Neural cell (in vitro differentiated cells): Measurements from ENCODE around the gene SYPL2. TPM values are rescaled to one million over a fixed set of nuclear protein-coding genes. Genes with fewer than 3 reads are reported as not detected.

Experiments used
- H2AFZ ChIP-seq: fragments of 200-600, 300-800 bp; sonication (generic), shearing (Covaris generic); 2 replicates; pipeline ENCODE4 v1.6.0; 2014; ENCODE audit warnings: low read depth, mild to moderate bottlenecking, antibody characterized with exemption, low read length, moderate library complexity
- H3F3A ChIP-seq: fragments of 200-600 bp; shearing (Covaris generic); 2 replicates; pipeline ENCODE4 v1.6.1; 2016; ENCODE audit warnings: mild to moderate bottlenecking, moderate library complexity, mixed read lengths, antibody characterized with exemption, low read length; ENCODE audit not compliant: insufficient read depth, poor library complexity, severe bottlenecking
- H3K27ac ChIP-seq: fragments of 200-600, 300-800 bp; sonication (generic), shearing (Covaris generic); 2 replicates; pipeline ENCODE4 v1.5.1; 2014; ENCODE audit warnings: mild to moderate bottlenecking, low read length, moderate library complexity
- H3K27me3 ChIP-seq: fragments of 300-800, 200-600 bp; sonication (generic), shearing (Covaris generic); 2 replicates; pipeline ENCODE4 v1.6.0; 2014; ENCODE audit warnings: mild to moderate bottlenecking, low read depth, low read length, moderate library complexity; ENCODE audit not compliant: insufficient read depth
- H3K36me3 ChIP-seq: fragments of 300-800, 200-600 bp; sonication (generic), shearing (Covaris generic); 2 replicates; pipeline ENCODE4 v1.5.1; 2014; ENCODE audit warnings: mild to moderate bottlenecking, antibody characterized with exemption, low read length, moderate library complexity; ENCODE audit not compliant: insufficient read depth
- H3K4me2 ChIP-seq: fragments of 300-800, 200-600 bp; sonication (generic), shearing (Covaris generic); 2 replicates; pipeline ENCODE4 v1.6.0; 2014; ENCODE audit warnings: mild to moderate bottlenecking, low read length
- H3K4me3 ChIP-seq: fragments of 300-800, 200-600 bp; sonication (generic), shearing (Covaris generic); 2 replicates; pipeline ENCODE4 v1.5.1; 2014; ENCODE audit warnings: mild to moderate bottlenecking, low read length, moderate library complexity
- H3K79me2 ChIP-seq: fragments of 200-600 bp; shearing (Covaris generic); replicated peaks from 2 replicates; pipeline ENCODE4 v1.6.0; 2014; ENCODE audit warnings: mild to moderate bottlenecking, low read length, moderate library complexity; ENCODE audit not compliant: insufficient read depth
- H3K9ac ChIP-seq: fragments of 300-800, 200-600 bp; sonication (generic), shearing (Covaris generic); 2 replicates; pipeline ENCODE4 v1.6.1; 2016; ENCODE audit warnings: mild to moderate bottlenecking, low read length, mixed read lengths
- H3K9me2 ChIP-seq: fragments of 200-600 bp; shearing (Covaris generic); 2 replicates; pipeline ENCODE4 v1.6.1; 2016; ENCODE audit warnings: mild to moderate bottlenecking, low read length, mixed read lengths; ENCODE audit not compliant: insufficient read depth
- H3K9me3 ChIP-seq: fragments of 200-600, 300-800 bp; sonication (generic), shearing (Covaris generic); 2 replicates; pipeline ENCODE4 v1.6.1; 2016; ENCODE audit warnings: mild to moderate bottlenecking, mixed run types, low read length, moderate library complexity, mixed read lengths
- H4K20me1 ChIP-seq: fragments of 200-600 bp; shearing (Covaris generic); 2 replicates; pipeline ENCODE4 v1.6.1; 2016; ENCODE audit warnings: mild to moderate bottlenecking, mixed run types; ENCODE audit not compliant: insufficient read depth
- EP300 ChIP-seq: fragments of 450-650 bp; conservative IDR thresholded peaks from 2 replicates; pipeline ENCODE4 v1.6.1; 2014; ENCODE audit warnings: antibody characterized with exemption, mild to moderate bottlenecking, moderate library complexity; ENCODE audit not compliant: poor library complexity, severe bottlenecking
- EZH2 ChIP-seq: fragments of 200-600, 300-800 bp; shearing (Covaris generic), sonication (generic); IDR thresholded peaks from 2 replicates; pipeline ENCODE4 v1.6.1; 2014; ENCODE audit warnings: antibody characterized with exemption, low read length, borderline replicate concordance, mild to moderate bottlenecking; ENCODE audit not compliant: insufficient read depth, poor library complexity, severe bottlenecking
- MXI1 ChIP-seq: fragments of 450-650 bp; conservative IDR thresholded peaks from 2 replicates; pipeline ENCODE4 v1.6.1; 2014; ENCODE audit warnings: antibody characterized with exemption, mild to moderate bottlenecking; ENCODE audit not compliant: poor library complexity, severe bottlenecking
- POLR2AphosphoS5 ChIP-seq: IDR thresholded peaks from 2 replicates; pipeline ENCODE4 v1.6.1; 2012
- RAD21 ChIP-seq: fragments of 450-650 bp; conservative IDR thresholded peaks from 2 replicates; pipeline ENCODE4 v1.6.1; 2014; ENCODE audit warnings: antibody characterized with exemption, mild to moderate bottlenecking, moderate library complexity
- SMC3 ChIP-seq: fragments of 450-650 bp; conservative IDR thresholded peaks from 2 replicates; pipeline ENCODE4 v1.6.1; 2014; ENCODE audit warnings: antibody characterized with exemption, mild to moderate bottlenecking, moderate library complexity; ENCODE audit not compliant: poor library complexity
- TAF1 ChIP-seq: IDR thresholded peaks from 2 replicates; pipeline ENCODE4 v1.6.1; 2012; ENCODE audit warnings: low read depth
- polyA plus RNA-seq: library from polyadenylated mRNA; depleted of rRNA; stranded (reverse); fragments of >200 nt; gene quantifications from 2 replicates; pipeline ENCODE4 v1.2.3, GENCODE V29; 2014
- TF ChIP-seq, protein P1 (sequence below): fragments of 450-650 bp; IDR thresholded peaks from 2 replicates; pipeline ENCODE4 v1.5.1; 2014; ENCODE audit warnings: antibody characterized with exemption, mild to moderate bottlenecking, moderate library complexity; ENCODE audit not compliant: poor library complexity, severe bottlenecking
- TF ChIP-seq, protein P2 (sequence below): IDR thresholded peaks from 2 replicates; pipeline ENCODE4 v1.6.1; 2012; ENCODE audit warnings: borderline replicate concordance

Gene SYPL2
- polyA plus RNA-seq, 1 donor from 2014 or later = not detected

DNA sequence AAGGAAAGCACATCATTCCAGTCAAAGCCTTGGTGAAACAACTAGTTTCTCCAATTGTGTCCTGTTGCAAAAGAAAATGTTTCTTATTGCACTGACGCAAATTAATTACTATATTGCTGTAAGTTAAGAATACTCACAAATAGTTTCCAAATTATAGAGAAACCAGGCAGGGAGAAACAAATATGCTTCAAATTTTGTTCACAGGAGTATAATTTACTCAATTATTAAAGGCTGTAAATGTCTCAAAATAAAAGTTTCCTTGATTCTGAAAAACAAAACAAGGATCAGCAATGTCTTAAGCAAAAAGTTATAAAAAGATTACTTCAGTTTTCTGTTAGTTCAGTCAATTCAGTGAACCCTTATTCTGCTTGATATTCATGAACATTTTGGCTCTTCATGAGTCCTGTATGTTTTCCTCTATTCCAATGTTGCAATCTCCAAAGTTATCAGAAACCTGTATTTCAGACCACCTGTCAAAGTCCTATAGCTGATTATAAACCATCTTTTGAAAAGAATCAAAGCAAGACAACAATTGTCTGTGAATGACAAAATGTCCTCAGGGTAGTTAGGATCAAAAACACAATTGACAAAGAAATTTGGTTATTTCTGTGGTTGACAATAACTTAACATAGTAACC is 11.7 kb upstream of the SYPL2 start:
- H3K36me3 ChIP-seq = no peaks in the 10 kb centered on the region
- TF ChIP-seq EZH2 = no peak
- TF ChIP-seq RAD21 = no peak
- TF ChIP-seq SMC3 = no peak

DNA sequence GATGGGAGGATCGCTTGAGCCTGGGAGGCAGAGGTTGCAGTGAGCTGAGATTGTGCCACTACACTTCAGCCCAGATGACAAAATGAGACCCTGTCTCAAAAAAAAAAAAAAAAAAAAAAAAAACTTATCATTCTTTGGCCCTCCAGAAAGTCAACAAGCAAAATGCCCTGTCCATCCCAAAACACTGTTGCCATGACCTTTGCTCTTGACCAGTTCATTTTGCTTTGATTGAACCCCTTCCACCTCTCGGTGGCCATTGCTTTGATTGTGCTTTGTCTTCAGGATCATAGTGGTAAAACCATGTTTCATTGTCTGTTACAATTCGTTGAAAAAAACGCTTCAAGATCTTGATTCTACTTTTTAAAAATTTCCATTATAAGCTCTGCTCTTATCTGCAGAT is 8.5 kb upstream of the SYPL2 start:
- H3K27ac ChIP-seq = no peak overlapping the region
- H2AFZ ChIP-seq = no peak overlapping the region
- peaks cover 6% of the 10 kb centered on the region for H3K27me3 ChIP-seq
- H3K79me2 ChIP-seq = no peaks in the 10 kb centered on the region
- no peak overlapping the region for H3K9ac ChIP-seq
- TF ChIP-seq TAF1 = no peak
- TF ChIP-seq, protein P1, sequence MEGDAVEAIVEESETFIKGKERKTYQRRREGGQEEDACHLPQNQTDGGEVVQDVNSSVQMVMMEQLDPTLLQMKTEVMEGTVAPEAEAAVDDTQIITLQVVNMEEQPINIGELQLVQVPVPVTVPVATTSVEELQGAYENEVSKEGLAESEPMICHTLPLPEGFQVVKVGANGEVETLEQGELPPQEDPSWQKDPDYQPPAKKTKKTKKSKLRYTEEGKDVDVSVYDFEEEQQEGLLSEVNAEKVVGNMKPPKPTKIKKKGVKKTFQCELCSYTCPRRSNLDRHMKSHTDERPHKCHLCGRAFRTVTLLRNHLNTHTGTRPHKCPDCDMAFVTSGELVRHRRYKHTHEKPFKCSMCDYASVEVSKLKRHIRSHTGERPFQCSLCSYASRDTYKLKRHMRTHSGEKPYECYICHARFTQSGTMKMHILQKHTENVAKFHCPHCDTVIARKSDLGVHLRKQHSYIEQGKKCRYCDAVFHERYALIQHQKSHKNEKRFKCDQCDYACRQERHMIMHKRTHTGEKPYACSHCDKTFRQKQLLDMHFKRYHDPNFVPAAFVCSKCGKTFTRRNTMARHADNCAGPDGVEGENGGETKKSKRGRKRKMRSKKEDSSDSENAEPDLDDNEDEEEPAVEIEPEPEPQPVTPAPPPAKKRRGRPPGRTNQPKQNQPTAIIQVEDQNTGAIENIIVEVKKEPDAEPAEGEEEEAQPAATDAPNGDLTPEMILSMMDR = no peak
- TF ChIP-seq EP300 = no peak
- TF ChIP-seq, protein P2, sequence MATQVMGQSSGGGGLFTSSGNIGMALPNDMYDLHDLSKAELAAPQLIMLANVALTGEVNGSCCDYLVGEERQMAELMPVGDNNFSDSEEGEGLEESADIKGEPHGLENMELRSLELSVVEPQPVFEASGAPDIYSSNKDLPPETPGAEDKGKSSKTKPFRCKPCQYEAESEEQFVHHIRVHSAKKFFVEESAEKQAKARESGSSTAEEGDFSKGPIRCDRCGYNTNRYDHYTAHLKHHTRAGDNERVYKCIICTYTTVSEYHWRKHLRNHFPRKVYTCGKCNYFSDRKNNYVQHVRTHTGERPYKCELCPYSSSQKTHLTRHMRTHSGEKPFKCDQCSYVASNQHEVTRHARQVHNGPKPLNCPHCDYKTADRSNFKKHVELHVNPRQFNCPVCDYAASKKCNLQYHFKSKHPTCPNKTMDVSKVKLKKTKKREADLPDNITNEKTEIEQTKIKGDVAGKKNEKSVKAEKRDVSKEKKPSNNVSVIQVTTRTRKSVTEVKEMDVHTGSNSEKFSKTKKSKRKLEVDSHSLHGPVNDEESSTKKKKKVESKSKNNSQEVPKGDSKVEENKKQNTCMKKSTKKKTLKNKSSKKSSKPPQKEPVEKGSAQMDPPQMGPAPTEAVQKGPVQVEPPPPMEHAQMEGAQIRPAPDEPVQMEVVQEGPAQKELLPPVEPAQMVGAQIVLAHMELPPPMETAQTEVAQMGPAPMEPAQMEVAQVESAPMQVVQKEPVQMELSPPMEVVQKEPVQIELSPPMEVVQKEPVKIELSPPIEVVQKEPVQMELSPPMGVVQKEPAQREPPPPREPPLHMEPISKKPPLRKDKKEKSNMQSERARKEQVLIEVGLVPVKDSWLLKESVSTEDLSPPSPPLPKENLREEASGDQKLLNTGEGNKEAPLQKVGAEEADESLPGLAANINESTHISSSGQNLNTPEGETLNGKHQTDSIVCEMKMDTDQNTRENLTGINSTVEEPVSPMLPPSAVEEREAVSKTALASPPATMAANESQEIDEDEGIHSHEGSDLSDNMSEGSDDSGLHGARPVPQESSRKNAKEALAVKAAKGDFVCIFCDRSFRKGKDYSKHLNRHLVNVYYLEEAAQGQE = no peak
- no peak for TF ChIP-seq MXI1
- no peak for TF ChIP-seq EZH2
- TF ChIP-seq SMC3 = no peak
- no peak for TF ChIP-seq POLR2AphosphoS5
- no peak for TF ChIP-seq RAD21
- peaks cover 6% of the 10 kb centered on the region for H3K9me3 ChIP-seq
- H3K9me2 ChIP-seq = no peaks in the 10 kb centered on the region
- no peaks in the 10 kb centered on the region for H4K20me1 ChIP-seq
- no peaks in the 10 kb centered on the region for H3K36me3 ChIP-seq
- H3K4me3 ChIP-seq = no peak overlapping the region
- H3K4me2 ChIP-seq = no peak overlapping the region
- no peaks in the 10 kb centered on the region for H3F3A ChIP-seq

More for the DNA sequence above, 11.7 kb upstream of the SYPL2 start:
- no peaks in the 10 kb centered on the region for H3K9me2 ChIP-seq
- H3K27ac ChIP-seq = no peak overlapping the region
- peaks cover 6% of the 10 kb centered on the region for H3K9me3 ChIP-seq
- H3K4me2 ChIP-seq = no peak overlapping the region
- H4K20me1 ChIP-seq = no peaks in the 10 kb centered on the region
- H3F3A ChIP-seq = no peaks in the 10 kb centered on the region
- no peaks in the 10 kb centered on the region for H3K27me3 ChIP-seq
- H3K79me2 ChIP-seq = no peaks in the 10 kb centered on the region
- H2AFZ ChIP-seq = no peak overlapping the region
- no peak overlapping the region for H3K4me3 ChIP-seq
- H3K9ac ChIP-seq = no peak overlapping the region

DNA sequence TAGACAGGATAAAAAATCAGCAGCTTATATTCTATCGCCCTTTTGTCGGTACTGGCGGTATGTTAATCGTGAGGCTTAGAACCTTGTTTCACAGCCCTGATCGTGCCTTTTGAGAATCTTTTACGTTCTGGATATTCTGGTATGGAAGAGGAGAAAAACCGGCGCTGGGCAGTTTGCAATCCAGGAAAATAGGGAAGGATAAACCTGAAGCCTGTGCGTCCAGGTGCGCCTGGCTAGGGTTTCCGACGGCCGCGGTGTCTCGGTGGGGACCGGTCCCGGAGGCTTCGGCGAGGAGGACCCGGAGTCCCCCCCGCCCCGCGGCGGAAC is 258 bp upstream of the SYPL2 start:
- H3K36me3 ChIP-seq = no peaks in the 10 kb centered on the region
- H3K9ac ChIP-seq = no peak overlapping the region
- H4K20me1 ChIP-seq = no peaks in the 10 kb centered on the region
- H3K9me3 ChIP-seq = no peaks in the 10 kb centered on the region
- H3F3A ChIP-seq = no peaks in the 10 kb centered on the region
- no peak overlapping the region for H2AFZ ChIP-seq
- no peak overlapping the region for H3K4me2 ChIP-seq
- H3K27ac ChIP-seq = no peak overlapping the region
- H3K79me2 ChIP-seq = no peaks in the 10 kb centered on the region
- H3K9me2 ChIP-seq = no peaks in the 10 kb centered on the region
- peaks cover 82% of the 10 kb centered on the region for H3K27me3 ChIP-seq
- H3K4me3 ChIP-seq = peak overlapping the region; percentile 55
- TF ChIP-seq, protein P1 = no peak
- TF ChIP-seq RAD21 (no peak), MXI1 (no peak), SMC3 (no peak), EZH2 (no peak), EP300 (no peak), POLR2AphosphoS5 (no peak), TAF1 (no peak)
- TF ChIP-seq, protein P2 = no peak
